ENCODE results near the gene SCEL. TPM values are rescaled to one million over a fixed set of nuclear protein-coding genes. Genes with fewer than 3 reads are reported as not detected.

The SCEL gene, protein sequence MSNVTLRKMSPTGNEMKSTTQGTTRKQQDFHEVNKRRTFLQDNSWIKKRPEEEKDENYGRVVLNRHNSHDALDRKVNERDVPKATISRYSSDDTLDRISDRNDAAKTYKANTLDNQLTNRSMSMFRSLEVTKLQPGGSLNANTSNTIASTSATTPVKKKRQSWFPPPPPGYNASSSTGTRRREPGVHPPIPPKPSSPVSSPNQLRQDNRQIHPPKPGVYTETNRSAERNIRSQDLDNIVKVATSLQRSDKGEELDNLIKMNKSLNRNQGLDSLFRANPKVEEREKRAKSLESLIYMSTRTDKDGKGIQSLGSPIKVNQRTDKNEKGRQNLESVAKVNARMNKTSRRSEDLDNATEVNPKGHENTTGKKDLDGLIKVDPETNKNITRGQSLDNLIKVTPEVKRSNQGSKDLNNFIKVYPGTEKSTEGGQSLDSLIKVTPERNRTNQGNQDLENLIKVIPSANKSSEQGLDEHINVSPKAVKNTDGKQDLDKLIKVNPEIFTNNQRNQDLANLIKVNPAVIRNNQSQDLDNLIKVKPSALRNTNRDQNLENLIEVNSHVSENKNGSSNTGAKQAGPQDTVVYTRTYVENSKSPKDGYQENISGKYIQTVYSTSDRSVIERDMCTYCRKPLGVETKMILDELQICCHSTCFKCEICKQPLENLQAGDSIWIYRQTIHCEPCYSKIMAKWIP
- total RNA-seq = 2.5 and 3.6 TPM in 2 replicates

DNA sequence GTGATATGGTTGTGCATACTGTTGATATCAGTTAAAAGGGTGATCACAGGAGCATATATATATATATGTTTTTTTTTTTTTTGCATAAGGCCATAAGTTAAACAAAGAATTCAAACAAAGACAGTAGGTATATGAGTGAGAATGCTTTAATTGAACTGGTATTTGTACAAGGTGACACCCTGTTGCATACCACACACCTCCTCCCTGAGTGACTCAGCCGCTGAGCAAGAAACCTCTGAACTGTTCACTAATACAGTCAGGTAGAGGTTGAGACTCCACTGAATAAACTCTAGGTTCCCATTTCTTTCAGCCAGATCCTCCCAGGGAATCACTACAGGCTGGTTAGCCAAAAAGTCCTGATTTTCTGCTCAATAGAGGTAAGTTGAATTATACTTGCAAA is at the start of gene SCEL:
Gene SCEL, plus strand, starts transcription at position 259 of the 400 bp plus-strand sequence. CDS start 20,170 bp downstream, outside the sequence.

Other genes with a start within 250 kb of the SCEL start
- gene MYCBP2, start 208.6 kb upstream of the SCEL start, total RNA-seq = 27.7 and 32.3 TPM in 2 replicates
- 0.08 TPM in 1 of 2 replicates, not detected in the other for gene SLAIN1, start 162.0 kb downstream of the SCEL start, total RNA-seq

Measured in hair follicular keratinocyte (primary cell).